HEK293T (cell line): ENCODE measurements around the gene C2orf72.

ENCODE experiments used
- ARNT ChIP-seq: fragments of 450-650 bp; IDR thresholded peaks from 2 replicates; pipeline ENCODE4 v1.6.1; 2017; ENCODE audit warnings: mild to moderate bottlenecking
- BHLHE40 ChIP-seq: fragments of 450-650 bp; IDR thresholded peaks from 2 replicates; pipeline ENCODE4 v1.6.1; 2016; ENCODE audit warnings: mild to moderate bottlenecking, moderate library complexity, borderline replicate concordance
- FOXA1 ChIP-seq: fragments of 450-650 bp; IDR thresholded peaks from 2 replicates; pipeline ENCODE4 v1.6.1; 2016; ENCODE audit warnings: mild to moderate bottlenecking
- FOXM1 ChIP-seq: fragments of 450-650 bp; IDR thresholded peaks from 2 replicates; pipeline ENCODE4 v1.6.1; 2017; ENCODE audit warnings: mild to moderate bottlenecking, borderline replicate concordance
- NFRKB ChIP-seq: fragments of 450-650 bp; IDR thresholded peaks from 2 replicates; pipeline ENCODE4 v1.6.1; 2016; ENCODE audit warnings: mild to moderate bottlenecking, moderate library complexity
- SP1 ChIP-seq: fragments of 450-650 bp; IDR thresholded peaks from 2 replicates; pipeline ENCODE4 v1.6.1; 2017

- TF ChIP-seq BHLHE40 (no peak), NFRKB (no peak), SP1 (no peak), FOXA1 (no peak), ARNT (no peak), FOXM1 (no peak)
Measured at GRCh38 chr2:230999477-230999876, 37.8 kb upstream of the C2orf72 start.
